Panc1 (cell line): ENCODE measurements around the gene C2CD4A.

ENCODE experiments used
- CTCF ChIP-seq: fragments of 450-650 bp; IDR thresholded peaks from 2 replicates; pipeline ENCODE4 v1.5.1; 2017; ENCODE audit warnings: mild to moderate bottlenecking
- POLR2AphosphoS5 ChIP-seq: IDR thresholded peaks from 2 replicates; pipeline ENCODE4 v1.6.1; 2012; ENCODE audit warnings: mild to moderate bottlenecking, low read depth, low read length, moderate library complexity
- REST ChIP-seq, 2 experiments: IDR thresholded peaks; 2 replicates each; pipeline ENCODE4 v1.6.1; 2011 to 2012; ENCODE audit warnings: low read depth in 2 of 2, control low read depth in 1 of 2, low read length in 1 of 2, mild to moderate bottlenecking in 1 of 2, moderate library complexity in 1 of 2; ENCODE audit not compliant: insufficient read depth in 1 of 2
- SIN3A ChIP-seq: IDR thresholded peaks from 2 replicates; pipeline ENCODE4 v1.6.1; 2012; ENCODE audit warnings: low read depth, mild to moderate bottlenecking, low read length, moderate library complexity, borderline replicate concordance; ENCODE audit not compliant: insufficient read depth

GRCh38 chr15:62059816-62060112, 7.0 kb upstream of the C2CD4A start:
- TF ChIP-seq POLR2AphosphoS5 (no peak), CTCF (no peak), REST (IDR thresholded peaks at IDR 0.05; ENCODE audit: insufficient read depth in 1 of 2, low read depth in 2 of 2, low read length in 1 of 2) (no peak), SIN3A (no peak)
